Islet of Langerhans (tissue), 1 donor: ENCODE results near the gene DRAXIN.

Source experiments
- FAIRE-seq: peaks from one replicate; lab custom pipeline; 2011; peaks lifted over from hg19 to GRCh38; lab: Jason Lieb, UNC

The DRAXIN gene

DNA sequence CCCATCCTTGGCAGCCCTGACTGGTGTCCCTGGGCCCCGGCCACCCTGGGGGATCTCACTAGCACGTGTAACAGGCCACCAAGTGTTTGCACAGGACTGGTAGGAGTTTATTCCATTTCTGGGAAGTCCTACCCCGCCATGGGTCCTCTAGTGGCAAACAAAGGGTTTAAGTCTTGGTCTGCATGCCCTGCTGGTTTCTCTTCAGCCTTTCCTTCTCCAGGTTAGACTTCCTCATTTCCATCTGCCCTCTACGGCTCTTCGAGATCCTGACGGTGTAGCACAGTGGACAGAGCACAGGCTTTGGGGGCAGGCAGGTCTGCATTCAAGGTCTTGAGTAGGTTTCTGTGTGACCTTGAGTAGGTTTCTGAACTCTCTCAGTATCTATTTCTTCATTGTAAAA, 47.3 kb downstream of the DRAXIN start:
- FAIRE-seq, result no peak

DNA sequence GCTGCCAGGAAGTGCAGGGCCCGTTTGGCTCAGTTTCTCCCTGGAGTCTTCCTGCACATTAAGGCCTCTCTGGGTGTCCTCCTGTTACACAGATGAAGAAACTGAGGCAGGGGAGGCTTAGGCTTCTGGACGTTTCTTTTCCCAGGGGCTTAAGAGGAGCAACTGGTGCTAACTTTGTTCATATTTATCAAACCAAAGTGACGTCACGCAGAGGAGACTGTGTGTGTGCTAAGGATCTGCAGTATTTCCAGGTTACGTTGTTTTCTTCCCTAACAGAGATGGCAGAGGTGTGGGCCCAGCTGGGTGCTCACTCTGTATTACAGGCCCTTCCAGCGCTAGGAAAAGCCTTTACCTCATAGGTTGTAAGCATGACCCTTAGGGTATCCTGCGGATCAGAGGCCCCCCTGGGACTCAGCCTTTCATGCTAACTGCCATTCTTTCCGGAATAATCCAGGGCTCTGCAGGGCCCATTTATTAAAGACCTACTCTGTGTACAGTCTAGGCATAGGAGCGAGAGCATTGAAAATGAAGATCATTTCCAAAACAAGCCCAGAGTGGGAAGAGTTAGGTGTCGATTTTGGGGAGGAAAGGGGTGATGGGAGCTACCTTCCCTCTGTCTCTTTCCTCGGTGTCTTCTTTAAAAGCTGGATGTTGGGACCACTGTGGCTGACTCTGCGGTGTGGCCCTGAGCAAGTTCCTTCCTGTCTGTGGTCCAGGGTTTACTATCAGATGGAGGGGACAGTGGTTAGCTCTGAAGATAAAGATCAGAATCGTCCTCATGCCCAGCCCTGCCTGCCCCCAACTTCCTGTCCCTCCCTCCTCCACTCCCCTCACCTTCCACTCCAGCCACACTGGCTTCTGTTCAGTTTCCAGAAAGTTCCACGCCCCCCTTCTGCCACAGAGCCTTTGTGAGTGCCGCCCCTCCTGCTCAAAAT, 49.0 kb downstream of the DRAXIN start:
- FAIRE-seq, result no peak

DNA sequence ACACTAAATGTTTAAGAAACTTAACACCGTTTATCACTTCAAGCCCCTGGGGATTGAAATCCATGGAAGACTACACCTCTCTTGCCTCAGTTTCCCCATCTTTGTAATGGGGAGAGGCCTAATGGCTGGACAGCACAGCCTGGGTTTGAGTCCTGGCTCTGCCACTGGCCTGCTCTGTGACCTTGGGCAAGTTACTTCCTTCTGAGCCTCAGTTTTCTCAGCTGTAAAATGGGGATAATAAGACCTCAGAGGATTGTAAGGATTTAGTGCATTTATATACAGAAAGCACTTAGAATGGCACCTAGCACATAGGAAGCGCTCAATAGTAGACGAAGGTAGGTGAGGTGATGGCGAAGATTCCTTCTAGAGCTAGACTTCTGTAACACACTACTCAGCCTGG, 50.0 kb downstream of the DRAXIN start:
- no peak for FAIRE-seq

DNA sequence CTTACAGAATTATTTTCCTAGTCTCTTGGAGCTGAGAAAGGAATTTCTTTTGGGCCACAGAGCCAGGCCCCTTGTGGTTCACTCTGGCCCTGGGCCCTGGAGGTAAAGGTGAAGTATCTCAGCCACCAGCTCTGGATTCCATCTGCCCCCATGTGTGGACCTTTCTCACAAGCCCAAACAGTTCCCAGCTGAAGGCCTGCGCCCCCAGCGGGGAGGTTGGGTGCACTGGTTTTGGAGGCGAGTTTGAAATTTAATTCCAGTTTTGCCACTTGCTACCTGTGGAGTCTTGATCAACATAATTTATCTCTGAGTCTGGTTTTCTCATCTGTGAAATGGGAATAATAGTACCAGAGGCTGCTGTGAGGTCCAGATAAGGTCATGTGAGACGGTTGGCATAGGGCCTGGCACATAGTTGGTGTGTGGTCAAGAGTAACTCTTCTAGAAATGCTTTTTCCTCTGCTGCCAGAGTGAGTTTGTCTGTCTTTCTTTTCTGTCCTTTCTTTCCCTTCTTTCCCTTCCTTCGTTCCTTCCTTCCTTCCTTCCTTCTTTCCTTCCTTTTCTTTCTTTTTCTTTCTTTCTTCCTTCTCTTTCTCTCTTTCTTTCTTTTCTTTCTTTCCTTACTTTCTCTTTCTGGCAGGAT, 50.5 kb downstream of the DRAXIN start:
- FAIRE-seq, result no peak

DNA sequence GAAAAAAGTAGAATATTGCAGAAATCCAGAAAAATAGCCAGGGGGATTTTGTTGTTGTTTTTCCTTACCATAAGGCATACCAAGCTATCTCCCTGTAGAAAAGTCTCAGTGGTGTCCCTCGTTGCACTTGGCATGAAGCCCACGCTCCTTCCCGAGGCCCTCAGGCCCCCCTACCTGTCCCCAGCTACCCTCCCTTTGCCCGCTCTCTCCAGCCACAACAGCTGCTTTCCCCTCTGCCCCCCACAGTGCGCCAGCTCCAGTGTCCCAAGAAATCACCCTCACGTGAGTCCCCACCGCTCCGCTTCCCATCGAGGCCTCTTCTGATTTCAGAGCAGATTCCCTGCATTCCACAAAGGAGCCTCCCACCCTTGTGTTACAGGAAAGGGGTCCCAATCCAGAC, 52.8 kb downstream of the DRAXIN start:
- no peak for FAIRE-seq

DNA sequence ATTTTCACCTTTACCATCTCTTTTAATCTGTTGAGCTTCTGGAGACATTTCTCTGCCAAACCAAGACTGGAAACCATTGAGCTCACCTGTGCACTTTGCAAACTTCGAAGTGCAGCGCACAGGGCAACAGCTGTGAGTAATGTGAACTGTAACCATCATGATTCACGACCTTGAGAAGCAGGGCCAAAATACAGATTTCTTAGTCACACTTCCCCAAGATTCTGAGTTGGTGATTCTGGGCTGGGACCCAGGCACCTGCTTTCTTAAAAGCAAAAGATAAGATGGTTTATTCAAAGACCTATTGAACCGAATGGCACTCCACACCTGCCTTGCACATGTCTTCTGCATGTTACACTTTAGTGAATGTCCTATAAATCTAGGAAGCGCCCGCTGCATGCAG, 54.6 kb downstream of the DRAXIN start:
- no peak for FAIRE-seq

DNA sequence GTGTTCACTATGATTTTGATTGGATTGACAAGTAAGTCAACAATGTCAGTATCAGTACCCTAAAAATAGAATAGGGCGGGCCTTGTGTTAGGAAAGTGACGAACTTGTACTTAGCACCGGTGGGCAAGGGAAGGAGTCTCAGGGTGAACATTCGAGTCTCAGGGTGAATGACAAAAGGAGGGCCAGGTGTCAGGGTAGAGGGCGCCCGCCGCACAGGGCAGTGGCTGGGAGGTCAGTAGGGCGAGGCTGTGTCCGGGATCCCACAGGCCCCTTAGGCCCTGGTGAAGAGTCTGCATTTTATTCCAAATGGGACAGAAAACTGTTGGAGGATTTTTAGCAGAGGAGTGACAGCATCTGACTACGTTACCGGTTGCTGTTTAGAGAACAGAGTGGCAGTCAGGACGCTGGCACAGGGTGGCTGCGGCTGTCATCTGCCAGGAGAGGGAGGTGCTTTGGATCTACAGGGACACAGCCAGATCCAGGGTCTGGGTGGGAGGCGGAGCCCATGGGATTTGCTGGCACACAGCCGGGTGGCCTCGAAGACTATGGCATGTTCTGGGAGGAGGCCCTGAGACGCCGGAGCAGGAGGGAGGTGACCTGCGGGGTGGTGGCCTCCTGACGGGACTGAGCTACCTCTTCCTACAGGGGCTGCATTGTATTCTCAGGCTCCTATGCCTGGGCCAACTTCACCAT, 55.4 kb downstream of the DRAXIN start:
- no peak for FAIRE-seq

DNA sequence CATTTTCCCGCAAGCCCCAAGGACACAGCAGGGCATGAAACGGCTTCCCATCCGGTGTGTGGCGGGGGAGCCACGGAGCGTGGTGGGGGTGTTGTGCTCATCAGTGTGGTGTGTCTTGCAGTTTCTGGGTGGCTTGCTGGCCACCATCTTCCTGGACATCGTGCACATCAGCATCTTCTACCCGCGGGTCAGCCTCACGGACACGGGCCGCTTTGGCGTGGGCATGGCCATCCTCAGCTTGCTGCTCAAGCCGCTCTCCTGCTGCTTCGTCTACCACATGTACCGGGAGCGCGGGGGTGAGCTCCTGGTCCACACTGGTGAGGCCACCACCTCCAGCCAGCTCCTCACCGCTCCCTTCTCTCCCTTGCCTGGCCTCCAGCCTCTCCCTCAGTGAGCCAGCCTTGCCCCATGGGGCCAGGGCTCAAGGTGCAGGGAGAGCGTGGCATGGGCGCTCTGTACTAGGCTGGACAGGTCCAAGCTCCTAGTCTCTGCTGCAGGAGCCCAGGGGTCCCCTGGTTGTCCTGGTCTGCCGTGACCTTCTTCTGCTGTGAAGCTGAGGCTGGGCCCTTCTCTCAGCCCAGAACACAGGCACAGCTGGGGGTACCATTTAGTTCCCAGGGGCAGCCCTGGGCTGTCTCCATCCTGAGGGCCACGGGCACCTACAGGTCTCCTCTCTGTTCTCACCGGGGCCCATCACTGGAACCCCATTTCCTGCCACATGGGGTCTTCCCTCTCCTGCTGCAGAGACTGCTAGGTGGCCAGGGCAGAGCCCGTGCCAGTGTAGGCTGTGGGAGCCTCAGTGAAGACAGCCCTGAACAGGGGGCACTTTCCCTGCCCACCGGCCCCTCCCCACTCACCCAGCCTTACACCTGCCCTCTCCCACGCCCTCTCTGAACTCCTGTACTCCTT, 57.0 kb downstream of the DRAXIN start:
- FAIRE-seq, result no peak

DNA sequence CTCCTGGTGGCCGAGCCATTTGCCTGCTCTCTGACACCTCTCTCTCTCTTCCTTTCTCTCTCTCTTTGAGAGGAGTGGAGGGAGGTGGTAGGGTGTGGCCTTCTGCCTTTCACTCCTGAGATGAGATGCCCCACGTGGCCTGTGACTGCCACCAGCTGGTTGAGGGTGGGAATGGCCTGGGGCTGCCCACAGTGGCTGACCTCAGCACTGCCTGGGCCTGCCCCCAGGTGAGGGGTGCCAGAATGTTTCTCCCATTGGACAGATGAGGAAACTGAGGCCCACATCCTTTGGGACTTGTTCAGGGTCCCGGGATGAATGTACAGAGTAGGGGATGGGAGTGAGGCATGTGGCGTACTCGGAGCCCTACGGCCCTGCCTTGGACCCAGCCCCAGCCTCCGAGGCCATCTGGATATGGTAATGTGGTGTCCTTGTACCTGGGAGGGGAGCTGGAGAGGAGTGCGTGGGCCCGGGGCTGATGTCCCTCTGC, 57.7 kb downstream of the DRAXIN start:
- FAIRE-seq, result no peak

DNA sequence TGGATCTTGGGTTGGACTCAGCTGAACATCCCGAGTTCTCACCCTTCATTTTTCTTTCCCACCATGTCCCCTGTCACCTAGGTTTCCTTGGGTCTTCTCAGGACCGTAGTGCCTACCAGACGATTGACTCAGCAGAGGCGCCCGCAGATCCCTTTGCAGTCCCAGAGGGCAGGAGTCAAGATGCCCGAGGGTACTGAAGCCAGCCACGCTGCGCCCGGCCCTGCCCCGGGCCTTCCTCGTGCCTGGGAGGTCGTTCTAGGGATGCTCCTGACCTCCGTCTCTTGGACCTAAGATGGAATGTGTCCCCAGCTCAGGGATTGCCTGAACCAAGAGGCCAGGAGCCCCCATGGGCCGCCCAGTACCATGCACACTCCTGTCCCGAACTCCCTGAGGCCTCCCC, 58.5 kb downstream of the DRAXIN start:
- FAIRE-seq, result no peak

DNA sequence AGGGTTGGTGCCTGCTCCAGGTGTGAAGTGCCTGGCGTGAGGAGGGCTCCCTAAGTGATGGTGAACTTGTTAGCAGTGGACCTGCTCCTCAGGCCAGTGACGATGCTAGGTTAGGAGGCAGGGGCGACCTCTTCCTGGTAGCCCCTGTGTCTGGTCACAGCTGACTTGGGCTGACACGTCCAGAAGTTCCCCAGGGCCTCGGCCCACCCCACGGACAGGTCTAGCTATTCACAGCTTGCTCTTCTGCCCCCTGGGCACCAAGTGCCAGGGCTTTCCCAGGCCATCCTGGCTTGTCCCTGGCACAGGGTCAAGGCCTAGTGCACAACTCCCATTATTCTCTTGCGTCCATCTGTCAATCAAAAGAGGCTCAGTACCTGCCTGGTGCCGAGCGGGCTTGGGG, 59.6 kb downstream of the DRAXIN start:
- no peak for FAIRE-seq

DNA sequence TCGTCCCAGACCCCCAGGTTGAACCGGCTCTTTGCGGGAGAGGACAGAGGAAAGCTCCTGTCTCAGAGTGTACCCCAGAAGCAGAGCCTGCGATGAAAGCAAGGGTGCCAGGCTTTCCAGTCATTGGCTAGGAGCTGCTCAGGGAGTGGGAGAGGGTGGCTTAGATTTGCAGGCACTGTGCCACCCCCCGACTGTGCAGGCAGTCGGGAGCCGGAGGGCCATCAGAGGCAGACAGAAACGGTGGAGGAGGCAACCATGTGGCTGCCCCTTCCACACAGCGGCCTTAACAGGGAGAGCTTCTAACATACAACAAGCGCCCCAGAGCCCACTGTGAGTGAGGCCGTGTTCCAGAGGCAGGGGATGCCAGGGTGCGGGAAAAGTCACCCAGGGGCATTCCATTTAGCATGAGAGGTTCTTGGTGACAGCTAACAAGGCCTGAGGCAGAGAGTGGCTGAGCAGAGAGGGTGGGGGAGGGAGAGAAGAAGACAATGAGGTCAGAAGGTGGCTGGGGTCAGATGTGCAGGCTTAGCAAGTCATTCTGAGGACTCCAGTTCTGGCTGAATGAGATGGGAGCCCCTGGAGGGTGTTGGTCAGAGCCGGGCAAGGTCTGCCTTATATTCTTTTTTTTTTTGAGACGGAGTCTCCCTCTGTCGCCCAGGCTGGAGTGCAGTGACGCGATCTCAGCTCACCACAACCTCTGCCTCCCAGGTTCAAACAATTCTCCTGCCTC, 61.0 kb downstream of the DRAXIN start:
- no peak for FAIRE-seq

DNA sequence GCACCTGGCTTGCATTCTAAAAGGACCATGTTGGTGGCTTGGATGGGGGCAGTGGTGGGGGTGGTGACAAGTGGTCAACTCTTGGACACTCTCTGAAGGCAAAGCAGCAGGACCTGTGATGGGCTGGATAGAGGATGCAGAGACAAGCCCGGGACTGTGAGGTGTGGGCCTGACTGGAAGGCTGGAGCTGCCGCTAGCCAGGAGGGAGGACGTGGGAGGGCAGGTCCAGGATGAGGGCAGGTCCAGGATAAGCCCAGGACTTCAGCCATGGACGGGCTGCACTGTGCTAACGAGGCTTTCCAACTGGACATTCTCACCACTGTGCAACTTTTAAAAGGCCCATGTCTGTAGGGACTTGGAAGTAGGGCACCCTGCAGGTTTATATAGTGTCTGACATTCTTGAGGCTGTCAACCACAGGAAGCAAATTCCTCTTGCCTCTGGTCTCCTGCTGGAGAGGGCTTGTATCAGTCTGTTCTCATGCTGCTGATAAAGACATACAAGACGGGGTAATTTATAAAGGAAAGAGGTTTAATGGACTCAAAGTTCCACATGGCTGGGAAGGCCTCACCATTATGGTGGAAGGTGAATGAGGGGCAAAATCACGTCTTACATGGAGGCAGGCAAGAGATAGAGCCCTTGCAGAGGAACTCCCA, 62.2 kb downstream of the DRAXIN start:
- FAIRE-seq, result no peak

DNA sequence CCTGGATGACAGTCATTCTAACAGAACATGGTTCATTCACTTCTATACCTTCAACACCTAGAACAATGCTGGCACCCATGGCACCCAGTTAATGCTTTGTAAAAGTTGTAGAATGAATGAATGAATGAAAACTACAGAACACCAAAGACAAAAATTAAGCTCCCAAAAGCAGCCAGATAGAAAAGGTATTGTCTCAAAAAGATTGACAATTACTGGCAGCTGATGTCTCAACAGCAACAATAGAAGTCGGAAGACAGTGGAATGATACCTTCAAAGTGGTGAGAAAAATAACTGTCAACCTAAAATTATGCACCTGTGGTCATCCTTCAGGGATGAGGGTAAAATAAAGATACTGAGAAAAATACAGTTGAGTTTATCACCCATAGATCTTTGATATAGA, 65.5 kb downstream of the DRAXIN start:
- FAIRE-seq, result no peak

DNA sequence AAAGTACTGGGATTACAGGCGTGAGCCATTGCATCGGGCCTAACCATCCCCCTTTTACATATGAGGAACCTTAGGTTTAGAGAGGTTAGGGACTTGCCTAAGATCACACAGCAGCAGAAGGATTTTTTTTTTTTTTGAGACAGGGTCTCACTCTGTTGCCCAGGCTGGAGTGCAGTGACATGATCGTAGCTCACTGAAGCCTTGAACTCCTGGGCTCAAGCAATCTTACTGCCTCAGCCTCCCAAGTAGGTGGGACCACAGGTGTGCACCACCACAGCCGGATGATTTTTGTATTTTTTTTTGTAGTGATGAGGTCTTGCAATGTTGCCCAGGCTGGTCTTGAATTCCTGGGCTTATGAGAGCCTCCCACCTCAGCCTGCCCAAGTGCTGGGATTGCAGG, 68.3 kb downstream of the DRAXIN start:
- FAIRE-seq, result no peak

DNA sequence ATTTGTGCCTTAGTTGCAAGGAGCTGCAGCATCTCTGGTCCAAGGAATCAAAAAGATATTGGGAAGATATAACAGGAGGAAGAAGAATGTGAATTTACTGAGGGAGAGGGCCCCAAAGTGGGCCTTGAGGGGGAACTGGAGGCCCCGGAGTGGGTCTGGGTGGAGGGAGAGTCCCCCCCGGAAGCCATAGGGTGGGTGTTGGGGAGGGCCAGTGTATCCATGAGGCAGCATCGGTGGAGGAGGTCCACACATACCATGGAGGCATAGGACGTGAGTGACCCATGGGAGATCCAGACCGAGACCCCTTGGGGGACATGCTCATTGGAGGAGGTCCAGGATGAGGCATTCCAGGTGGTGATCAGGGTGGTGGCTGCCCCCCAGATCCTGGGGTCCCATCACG, 69.8 kb downstream of the DRAXIN start:
- FAIRE-seq, result no peak

DNA sequence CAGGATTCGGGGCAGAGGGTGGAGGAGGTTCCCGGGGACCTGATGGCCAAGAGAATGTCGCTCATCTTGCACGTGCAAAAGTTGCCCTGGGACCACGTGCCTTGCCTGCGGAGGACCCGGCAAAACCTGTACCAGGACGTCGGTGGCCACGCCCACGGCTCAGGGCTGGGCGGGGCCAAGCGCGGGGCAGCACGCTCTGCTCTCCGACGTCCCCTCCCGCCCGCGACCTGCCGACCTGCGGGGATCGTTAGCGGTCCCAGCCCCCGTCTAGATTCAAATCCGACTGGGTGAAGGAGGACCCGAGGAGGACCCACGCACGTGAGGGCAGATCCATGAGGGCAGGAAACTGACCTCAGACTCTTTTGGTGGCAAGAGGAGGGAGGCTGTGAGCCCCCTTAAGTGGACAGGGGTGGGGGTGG, 70.5 kb downstream of the DRAXIN start, which contains the start of gene C1orf167:
TSS of gene C1orf167 (plus strand) at position 206 of the 419 bp plus-strand sequence. CDS start 2,208 bp downstream, outside the sequence.
- FAIRE-seq, result no peak

DNA sequence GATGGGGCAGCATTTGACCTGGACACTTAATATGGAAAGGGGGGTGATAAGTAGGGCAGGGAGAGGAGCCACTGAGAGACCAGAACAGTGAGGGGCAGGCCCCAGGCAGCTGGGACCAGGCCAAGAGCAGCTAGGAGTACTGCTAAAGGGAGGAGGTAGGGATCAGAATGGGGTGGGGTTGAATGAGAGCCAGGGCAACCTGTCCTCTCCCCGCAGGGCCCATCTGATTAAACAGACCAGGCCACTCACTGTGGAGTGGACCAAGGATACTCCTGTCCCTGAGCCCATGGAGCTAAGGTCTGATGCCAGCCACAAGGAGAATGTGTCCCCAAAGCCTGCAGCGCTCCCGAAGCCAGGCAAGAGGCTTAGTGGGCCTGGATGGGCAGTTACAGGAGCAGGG, 72.6 kb downstream of the DRAXIN start:
- FAIRE-seq, result no peak

DNA sequence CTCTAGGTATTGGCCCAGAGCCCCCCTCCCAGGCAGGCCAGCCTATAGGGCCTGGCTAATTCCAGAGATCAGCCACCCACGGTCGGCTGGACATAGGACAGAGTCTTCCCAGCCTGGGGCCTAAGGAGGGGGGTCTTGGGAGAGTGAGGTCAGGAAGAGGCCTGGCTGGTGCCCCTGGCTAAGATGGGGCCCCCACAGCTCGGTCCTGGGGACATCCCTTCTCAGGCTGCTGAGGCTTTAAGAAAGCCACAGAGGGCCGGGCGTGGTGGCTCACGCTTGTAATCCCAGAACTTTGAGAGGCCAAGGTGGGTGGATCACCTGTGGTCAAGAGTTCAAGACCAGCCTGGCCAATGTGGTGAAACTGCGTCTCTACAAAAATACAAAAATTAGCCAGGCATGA, 73.0 kb downstream of the DRAXIN start:
- no peak for FAIRE-seq

DNA sequence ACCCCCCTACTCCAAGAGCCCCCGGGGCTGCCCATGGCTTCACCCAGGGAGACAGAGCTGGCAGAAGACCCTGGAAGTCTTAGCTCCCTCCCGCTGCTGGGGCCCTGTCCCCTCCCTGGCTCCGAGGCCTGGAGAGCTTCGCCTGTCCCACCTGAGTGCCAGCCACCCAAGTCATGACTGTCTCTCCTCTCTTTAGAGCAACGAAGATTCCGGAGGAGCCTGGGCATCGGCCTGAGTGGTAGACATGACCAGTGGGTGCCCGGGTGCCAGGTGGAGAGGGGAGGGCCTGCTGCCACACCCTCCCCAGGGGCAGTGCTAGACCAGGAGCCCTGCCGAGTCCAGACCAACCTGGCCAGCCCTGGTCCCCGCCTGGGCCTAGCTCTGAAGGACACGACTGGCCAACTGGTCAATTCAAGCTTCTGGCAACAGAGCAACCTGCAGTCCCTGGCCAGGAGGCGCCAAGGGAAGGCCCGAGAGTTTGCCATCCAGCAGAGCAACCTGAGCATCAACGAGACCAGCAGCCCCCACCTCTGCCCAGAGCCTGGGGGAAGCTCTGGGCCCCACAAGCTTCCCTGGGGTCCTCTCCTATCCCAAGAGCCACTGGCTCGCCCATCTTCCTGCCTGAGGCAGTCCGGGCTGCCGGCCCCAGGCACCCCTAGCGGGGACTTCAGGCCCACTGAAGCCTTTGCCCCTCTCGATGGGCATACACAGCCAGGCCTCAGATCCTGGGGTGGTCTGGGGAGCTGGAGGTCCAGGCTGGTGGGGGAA, 74.3 kb downstream of the DRAXIN start:
- FAIRE-seq, result no peak
